GM19023 (cell line): Measurements from ENCODE around the gene ACACA.
"Not testable (repeated sequence)": the region's sequence is repeated elsewhere in the genome, so short reads cannot be mapped to it uniquely, and the experiment has no call there.

Experiments
- ATAC-seq: cut with Tn5 transposase; IDR thresholded peaks from one replicate; pipeline ENCODE4 v1.9.1; 2021; ENCODE audit warnings: mild to moderate bottlenecking, moderate library complexity; ENCODE audit not compliant: unreplicated experiment

The ACACA gene

DNA sequence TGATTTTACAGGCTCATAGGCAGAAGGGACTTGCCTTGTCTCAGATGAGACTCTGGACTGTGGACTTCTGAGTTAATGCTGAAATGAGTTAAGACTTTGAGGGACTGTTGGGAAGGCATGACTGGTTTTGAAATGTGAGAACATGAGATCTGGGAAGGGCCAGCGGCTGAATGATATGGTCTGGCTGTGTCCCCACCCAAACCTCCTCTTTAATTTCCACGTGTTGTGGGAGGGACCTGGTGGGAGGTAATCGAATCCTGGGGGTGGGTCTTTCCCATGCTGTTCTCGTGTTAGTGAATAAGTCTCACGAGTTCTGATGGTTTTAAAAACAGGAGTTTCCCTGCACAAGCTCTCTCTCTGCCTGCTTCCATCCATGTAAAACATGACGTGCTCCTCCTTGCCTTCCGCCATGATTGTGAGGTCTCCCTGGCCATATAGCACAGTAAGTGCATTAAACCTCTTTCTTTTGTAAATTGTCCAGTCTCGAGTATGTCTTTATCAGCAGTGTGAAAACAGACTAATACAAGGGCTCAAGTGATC lies 59.7 kb downstream of the ACACA start:
- not testable (repeated sequence) for ATAC-seq

DNA sequence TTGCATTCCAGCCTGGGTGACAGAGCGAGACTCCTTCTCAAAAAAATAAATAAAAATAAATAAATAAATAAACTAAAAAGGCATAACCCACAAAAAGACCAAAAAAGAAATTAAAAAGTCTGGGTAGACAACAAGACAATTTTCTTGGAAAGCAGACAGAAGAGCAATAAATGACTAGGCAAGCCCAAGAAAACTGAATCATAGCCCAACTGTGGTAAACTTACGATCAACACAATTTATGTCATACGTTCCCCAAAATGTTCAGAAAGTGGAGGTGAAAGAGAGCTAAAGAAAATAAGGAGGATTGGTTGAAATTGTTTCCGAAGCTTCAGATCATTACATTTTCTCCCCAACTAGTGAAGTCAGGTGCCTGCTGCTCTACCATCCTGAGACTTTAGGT lies 62.1 kb downstream of the ACACA start:
- ATAC-seq, result no peak

DNA sequence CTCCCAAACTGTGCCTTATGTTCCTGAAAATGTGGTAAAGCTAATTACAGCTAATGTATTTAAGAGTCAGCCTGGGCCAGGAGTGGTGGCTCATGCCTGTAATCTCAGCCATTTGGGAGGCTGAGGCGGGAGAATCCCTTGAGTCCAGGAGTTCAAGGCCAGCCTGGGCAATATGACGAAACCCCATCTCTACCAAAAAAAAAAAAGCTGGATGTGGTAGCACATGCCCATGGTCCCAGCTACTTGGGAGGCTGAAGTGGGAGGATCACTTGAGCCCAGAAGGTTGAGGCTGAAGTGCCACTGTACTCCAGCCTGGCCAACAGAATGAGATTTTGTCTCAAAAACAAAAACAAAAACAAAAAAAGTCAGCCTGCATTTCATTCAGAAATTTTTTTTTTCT lies 64.0 kb downstream of the ACACA start:
- no peak for ATAC-seq

DNA sequence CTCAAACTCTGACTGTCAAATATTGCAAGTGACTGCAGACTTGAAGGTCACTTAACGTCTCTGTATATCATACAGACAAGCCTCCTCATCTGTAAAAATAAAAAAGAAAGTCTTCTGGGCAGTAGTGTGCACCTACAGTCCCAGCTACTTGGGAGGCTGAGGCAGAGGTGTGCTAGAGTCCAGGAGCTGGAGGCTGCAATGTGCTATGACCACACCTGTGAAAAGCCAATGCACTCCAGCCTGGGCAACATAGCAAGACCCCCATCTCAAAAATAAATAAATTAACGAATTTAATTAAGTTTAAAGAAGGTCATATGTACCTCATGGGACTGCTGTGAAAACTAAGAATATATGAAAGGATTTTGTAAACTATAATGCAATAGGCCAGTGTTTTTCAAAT lies 65.8 kb downstream of the ACACA start:
- ATAC-seq, result no peak

GRCh38 chr17:37339321-37339720 lies 67.3 kb downstream of the ACACA start:
- ATAC-seq, result no peak

DNA sequence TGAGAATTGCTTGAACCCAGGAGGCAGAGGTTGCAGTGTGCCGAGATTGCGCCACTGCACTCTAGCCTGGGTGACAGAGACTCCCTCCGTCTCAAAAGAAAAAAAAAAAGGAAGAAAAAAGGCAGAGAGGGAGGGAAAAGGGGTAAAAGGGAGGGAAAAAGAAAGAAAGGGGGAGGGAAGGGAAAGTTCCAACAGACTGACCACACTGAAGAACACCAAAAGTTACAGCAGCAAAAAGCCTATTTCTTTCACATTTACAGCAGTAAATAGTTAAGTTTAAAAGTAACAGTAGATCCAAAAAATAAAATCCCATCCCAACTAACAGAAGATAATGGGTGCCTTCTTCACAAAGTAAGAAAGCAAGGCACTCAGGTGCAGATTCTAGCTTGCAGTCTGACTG lies 67.8 kb downstream of the ACACA start:
- ATAC-seq, result no peak

- no peak for ATAC-seq
Measured at GRCh38 chr17:37327341-37328090, 79.1 kb downstream of the ACACA start.

DNA sequence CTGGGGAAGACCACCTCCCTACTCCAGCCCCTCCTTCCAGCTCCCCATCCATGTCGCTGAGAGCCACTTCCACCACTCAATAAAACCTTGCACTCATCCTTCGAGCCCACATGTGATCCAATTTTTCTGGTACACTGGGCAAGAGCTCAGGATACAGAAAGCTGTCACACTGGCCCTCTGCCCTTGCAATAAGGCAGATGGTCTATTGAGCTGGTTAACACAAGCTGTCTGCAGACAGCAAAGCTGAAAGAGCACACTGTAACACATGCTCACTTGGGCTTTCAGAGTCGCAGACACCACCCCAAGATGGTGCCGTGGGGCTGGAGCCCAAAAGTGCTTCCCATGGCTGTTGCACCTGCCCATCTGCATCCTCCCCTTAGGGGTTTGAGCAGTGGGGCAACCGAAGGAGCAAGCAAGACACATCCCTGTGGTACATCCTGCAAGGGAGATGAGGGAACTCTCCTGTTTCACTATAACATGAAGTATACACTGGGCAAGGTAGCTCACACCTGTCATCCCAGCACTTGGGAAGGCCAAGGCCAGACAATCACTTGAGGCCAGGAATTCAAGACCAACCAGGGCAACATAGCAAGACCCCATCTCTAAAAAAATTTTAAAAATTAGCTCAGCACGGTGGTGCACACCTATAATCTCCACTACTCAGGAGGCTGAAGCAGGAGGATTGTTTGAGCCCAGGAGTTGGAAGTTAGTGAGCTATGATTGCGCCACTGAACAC lies 83.6 kb downstream of the ACACA start:
- ATAC-seq, result no peak

DNA sequence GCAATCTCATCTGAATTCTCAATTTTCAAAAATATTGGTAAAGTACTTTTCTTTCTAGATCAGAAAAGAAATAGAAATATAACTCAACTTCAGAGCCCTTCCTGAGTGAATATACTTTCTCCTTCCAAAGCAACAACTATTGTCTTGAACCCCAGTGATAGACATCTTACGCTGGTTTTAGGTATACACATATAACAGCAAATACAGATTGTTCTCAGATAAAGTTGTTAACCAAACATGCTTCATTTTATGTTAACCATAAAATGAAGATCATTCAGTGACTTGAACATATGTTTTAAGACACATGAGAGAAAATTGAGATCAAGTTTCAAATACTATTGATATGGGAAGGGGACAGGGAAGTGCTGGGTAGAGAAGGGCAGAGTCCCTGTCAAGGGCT lies 84.5 kb downstream of the ACACA start:
- ATAC-seq, result no peak

DNA sequence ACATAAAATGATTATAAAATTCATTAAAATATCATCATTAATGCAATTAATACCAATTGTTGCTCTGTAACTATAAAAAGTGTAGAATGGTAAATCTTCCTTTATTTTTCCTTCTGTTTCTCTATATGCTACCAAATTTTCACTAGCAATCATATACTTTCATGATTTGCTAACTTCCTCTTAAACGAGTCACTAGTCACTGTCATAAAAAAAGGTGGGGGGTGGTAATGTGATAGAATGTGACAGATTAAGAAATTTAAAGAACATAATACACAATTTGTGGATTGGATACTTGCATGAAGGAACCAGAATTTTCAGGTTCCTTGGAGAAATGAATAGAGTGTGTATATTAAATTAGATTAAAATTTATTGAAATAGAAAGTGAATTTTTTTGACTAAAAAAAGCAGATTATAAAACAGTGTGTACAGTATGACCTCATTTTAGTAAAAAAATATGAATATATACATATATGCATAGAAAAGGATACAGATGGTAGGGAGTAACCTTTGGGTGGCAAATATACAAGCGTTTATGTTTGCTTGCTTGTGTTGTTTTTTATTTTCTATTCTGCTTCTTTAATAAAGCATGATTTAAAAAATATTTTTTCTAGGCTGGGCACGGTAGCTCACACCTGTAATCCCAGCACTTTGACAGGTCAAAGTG lies 87.6 kb downstream of the ACACA start:
- no peak for ATAC-seq

- ATAC-seq, result no peak
Measured at GRCh38 chr17:37317867-37318266, 88.8 kb downstream of the ACACA start.

DNA sequence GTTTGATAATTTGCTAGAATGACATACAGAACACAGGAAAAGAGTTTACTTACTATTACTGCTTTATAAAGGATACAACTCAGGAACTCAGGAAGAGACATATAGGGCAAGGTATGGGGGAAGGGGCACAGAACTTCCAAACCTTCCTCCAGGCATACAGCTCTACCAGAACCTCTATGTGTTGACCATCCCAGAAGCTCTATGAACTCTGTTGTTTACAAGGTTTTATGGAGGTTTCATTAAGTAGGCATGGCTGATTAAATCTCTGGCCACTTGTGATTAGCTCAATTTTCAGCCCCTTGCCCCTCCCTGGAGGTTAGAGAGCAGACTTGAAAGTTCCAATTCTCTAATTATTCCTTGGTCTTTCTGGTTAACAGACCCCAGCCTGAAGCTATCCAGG lies 91.0 kb downstream of the ACACA start:
- no peak for ATAC-seq

DNA sequence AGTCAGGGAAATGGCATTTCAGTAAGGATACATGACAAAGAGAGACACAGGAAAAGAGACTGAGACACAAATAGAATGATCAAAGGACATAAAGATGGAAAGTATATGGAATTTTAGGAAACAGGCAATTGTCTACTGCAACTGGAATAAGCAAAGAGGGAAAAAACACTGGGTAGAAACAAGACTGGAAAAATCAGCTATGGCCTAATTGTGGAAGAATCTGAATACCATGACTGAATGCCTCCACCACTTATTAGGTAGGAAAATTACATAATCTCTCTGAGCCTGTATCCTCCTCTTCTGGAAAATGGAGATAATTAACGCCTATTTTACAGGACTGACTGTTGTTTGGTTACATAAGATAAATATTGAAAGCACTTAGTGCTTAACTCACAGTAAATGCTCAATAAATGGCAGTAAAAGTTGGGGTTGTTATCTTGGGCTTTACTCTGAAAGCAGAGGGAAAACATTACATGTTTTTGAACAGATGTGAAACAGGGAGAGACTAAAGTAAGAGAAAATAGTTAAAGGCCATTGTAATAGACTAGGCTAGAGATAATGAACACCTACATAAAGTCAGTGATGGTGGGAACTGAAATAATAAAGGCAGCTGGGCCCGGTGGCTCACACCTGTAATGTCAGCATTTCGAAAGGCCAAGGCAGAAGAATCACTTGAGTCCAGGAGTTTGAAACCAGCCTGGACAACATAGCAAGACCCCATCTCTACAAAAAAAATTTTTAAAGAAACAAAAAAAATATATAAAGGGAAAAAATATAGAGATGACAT lies 94.3 kb downstream of the ACACA start:
- no peak for ATAC-seq

DNA sequence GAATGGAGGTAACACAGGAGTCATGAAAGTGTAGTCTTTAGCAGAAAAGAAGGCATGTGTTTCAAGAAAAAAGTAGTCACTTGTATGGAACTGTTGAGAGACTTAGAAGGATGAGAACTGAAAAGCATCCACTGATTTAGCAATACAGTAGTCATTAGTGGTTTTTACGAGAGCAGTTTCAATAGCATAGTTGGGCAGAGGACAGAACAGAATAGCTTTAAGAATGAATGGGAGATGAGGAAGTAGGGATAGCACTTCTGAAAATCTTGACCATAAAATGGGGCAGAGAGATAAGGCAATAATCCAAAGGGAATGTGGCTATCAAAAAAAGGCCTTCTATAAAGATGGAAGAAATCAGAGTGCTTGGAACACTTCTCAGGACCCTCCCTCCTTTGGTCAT lies 95.7 kb downstream of the ACACA start:
- no peak for ATAC-seq

DNA sequence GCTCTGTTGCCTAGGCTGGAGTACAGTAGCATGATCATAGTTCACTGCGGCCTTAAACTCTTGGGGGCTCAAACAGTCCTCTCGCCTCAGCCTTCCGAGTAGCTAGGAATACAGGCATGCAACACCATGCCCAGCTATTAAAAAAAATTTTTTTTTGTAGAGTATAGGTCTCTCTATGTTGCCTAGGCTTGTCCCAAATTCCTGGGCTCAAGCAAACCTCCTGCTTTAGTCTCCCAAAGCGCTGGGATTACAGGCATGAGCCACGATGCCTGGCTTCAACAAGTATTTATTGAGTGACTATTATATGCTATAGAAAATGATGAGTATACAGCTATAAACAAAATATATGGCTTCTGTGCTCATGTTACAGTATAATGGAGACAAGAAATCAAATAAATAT lies 97.6 kb downstream of the ACACA start:
- no peak for ATAC-seq

GRCh38 chr17:37305406-37305905 lies 101.2 kb downstream of the ACACA start:
- ATAC-seq, result no peak

GRCh38 chr17:37301288-37301687 lies 105.3 kb downstream of the ACACA start:
- ATAC-seq, result no peak

DNA sequence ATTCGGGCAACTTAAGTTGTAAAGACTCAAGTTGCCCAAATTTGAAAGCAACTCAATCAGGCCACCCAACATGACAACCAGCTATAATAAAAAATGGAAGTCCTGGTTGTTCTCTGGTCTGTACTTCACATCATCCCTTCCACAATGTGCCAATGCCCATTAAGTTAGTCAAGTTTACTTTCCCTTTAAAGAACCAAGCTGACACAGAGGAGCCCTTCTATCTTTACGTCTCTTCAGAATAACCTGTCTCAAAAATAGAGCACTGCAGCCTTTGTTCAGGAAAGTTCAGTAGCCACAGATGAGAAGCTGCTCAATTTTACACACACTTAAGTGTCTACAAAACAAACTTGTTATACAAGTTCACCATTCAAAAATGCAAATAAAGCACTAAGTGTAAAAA lies 106.0 kb downstream of the ACACA start:
- ATAC-seq, result no peak

- ATAC-seq, result no peak
Measured at GRCh38 chr17:37299257-37299980, 107.2 kb downstream of the ACACA start.

DNA sequence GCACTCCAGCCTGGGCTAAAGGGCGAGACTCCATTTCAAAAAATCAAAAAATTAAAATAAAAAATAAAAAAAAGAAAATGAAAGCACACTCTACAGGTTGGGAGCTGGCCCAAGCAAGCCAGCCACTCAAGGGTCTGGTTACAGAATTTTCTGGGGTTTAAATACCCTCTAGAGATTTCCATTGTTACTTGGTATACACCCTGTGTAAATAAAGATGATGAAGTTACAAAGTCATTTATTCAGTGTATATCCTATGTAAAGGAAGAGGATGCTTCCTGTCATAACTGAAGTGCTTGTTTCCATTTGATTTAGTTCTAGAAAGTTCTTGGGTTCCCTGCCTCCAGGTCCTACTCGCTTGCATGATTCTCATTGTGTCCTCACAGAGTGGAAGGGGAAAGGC lies 110.7 kb downstream of the ACACA start:
- no peak for ATAC-seq
